ENCODE results near the gene ANXA3.
"Not testable (repeated sequence)": the region's sequence is repeated elsewhere in the genome, so short reads cannot be mapped to it uniquely, and the experiment has no call there.

Gene ANXA3

GRCh38 chr4:78543424-78544125 is 8.0 kb upstream of the ANXA3 start:
- DNase-seq, result no peak

DNA sequence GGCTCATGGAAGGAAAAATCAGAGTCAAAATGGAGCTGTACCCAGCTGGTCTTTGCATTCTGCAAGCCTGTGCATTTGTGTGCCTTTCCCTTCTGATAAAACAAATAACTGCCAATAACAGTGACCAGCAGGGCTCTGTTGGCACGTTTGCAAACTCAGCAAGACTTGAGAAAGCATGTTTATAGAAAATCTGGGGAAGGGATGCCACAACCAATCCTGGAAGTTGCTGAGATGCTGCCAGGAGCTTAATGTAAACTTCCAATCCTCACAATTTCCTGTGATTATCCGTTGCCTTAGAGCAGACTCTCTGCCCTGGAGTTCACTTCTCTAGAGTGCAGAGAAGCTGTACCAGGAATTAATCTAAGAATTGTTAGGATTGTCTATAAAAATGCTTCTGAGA is 6.9 kb upstream of the ANXA3 start:
- DNase-seq, result no peak

DNA sequence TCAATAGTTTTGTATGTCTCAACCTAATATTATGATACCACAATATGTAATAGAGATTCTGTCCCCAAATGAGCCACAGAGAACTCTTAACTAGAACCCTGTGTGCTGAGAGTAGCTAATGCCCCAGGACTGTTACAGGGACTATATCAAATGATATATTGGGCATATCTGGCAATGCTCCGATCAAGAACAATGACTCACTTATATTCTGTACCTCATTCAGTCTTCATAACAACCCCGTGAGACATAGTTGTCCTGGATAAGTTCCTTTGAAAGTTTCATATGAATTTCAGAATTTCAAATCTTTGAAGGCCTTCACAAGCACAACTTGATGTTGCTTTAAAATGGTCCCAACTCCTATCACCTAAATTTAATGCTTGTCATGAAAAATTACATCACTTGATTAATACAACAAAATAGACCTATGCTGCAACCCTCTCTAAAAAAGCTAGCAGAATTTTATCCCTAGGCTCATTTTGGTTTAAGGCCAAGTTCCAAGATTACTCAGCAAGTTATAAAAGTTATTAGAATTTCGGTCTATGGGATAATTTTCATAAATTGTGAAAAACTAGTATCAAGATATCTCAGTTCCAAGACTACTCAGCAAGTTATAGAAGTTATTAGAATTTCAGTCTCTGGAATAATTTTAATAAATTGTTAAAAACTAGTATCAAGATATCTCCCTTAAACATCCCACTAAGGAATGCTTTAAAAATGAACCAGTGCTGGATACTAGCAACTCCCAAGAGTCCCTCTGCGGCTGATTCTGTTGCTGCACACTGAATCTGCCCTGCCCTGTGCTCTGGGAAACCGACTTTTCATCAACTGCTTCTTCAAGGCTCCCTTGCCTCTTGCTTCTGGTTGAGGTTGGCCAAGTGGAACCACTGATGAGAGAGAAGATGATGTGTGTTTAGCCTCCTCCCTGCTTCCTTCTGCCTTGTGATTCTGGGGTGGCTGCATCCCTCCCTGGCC is 6.0 kb upstream of the ANXA3 start:
- DNase-seq, result no peak

GRCh38 chr4:78547899-78548298 is 3.7 kb upstream of the ANXA3 start:
- DNase-seq, result not testable (repeated sequence)

GRCh38 chr4:78548889-78549288 is 2.7 kb upstream of the ANXA3 start:
- DNase-seq, result not testable (repeated sequence)

DNA sequence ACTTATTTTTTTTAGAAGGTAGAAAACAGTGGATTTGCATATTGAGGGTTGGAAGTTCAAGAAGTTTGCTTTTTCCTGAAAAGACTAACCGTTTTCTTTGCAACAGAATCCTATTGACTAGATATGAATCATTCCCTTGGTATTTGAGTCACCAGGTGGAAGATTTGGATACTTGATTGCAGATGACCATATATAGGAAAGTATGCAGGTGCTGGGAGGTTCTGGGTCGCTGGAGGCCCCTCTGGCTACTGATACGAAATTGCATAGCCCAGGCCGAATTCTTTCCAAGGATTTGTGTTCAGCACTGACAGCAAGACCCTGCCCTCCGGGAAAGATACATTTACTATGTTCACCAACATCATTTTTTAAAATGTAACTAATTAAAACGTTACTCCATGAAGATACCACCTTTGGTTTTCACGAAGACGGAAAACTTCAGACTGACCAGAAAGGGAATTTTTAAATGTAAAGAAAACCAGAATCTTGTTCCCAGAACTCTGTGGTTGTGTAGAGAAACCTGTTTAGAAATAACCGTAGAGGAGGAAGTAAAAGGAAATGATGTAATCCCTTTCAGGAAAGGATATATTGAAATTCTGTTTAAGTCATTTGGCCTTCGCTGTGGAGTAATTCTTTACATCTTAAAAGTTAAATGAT is 946 bp downstream of the ANXA3 start:
- DNase-seq, result no peak

- no peak for DNase-seq
Measured at GRCh38 chr4:78553043-78553396, 1.4 kb downstream of the ANXA3 start.

- no peak for DNase-seq
Measured at GRCh38 chr4:78553529-78554060, 2.0 kb downstream of the ANXA3 start.

DNA sequence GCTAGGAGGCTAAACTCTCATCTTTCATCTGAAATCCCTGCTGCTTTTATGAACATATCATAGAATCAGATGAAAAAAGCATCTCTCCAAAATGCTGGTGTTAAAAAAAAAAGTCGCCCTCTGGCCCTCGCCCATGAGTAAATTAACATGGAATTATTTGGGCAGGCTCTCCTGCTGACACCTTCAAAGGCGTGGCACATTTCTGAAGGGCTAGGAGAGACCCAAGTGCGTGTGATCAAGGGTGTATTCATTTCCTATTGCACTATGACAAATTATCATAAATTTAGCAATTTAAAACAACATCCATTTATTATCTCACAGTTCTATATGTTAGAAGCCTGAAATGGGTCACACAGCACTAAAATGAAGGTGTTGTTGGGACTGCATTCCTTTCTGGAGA is 5.1 kb downstream of the ANXA3 start:
- no peak for DNase-seq

GRCh38 chr4:78557841-78558240 is 6.3 kb downstream of the ANXA3 start:
- no peak for DNase-seq

GRCh38 chr4:78558410-78558809 is 6.8 kb downstream of the ANXA3 start:
- DNase-seq, result no peak

DNA sequence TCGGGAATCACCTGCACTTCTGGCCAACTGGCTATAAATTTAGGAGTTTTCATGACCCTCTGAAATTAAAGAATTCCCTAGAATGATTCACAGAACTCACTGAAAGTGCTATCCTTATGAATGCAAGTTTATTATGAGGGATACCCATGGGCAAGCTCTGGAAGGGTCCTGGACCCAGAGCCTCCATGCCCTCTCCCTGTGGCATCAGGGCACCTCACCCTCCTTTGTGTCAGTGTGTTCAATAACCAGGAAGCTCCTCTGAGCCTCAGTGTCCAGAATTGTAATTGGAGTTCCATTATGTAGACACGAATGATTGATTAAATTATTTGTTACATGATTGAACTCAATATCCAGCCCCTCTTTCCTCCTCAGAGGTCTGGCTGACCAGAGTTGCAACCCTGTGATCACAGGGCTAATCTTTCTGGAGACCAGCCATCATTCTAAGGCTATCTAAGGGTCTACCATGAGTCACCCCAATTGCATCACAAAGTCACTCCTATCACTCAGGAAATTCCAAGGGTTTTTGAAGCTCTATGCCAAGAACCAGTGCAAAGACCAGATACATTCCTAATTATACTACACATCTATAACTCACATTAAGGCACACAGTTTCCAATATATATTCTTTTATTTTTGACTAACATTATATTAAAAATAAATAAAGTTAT is 8.9 kb downstream of the ANXA3 start:
- DNase-seq, result no peak

GRCh38 chr4:78561677-78562076 is 10.1 kb downstream of the ANXA3 start:
- DNase-seq, result no peak

GRCh38 chr4:78562687-78563086 is 11.1 kb downstream of the ANXA3 start:
- DNase-seq, result no peak

DNA sequence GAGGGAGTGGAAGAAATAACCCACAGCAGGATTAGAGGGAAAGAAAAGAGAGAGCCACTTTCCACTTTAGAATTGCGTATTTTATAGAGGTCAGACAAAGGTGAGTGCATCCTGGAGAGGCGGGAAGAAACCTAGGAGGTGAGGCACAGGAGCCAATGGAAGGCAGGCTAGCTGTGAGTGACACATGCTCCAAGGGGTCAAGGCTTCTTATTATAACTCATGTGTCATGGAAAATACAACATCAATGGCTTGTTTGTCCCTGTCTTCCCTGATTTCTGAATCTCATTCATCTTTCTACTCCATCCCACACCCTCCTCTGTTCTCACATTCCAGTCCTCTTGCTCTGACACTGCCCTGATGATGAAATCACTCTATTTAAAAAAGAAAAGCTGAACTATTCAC is 14.4 kb downstream of the ANXA3 start:
- DNase-seq, result no peak

- DNase-seq, result no peak
Measured at GRCh38 chr4:78566834-78567499, 15.4 kb downstream of the ANXA3 start.

GRCh38 chr4:78567500-78568060 is 16.0 kb downstream of the ANXA3 start:
- DNase-seq, result no peak

DNA sequence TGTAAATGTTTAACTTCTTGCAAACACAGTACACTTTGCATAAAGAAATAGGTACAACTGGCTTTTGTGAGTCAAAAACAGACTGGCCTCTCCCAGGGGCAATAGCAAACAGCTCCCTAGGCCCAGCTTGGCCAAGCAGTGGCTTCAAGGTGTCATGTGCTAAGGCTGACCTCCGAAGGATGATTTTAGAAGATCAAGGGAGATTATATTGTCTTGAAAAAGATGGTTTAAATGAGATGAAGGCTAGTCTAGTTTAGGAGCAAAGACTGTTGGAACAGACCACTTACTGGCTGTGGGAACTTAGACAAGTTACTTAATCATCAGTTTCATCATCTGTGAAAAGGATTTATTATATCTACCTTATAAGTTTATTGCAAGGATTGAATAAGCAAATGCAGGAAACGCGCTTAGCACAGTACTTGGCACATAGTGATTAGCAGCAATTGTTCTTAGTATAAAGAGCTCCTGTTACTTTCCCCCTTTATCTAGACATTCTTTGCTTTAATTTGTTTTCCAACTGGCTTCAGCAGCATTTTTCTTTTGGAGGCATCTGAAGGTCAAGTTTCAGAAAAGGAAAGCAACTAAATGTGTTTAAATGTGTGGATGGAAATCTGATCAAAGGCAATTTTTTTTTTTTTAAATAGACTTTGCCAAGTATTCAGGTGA is 17.2 kb downstream of the ANXA3 start:
- DNase-seq, result no peak

DNA sequence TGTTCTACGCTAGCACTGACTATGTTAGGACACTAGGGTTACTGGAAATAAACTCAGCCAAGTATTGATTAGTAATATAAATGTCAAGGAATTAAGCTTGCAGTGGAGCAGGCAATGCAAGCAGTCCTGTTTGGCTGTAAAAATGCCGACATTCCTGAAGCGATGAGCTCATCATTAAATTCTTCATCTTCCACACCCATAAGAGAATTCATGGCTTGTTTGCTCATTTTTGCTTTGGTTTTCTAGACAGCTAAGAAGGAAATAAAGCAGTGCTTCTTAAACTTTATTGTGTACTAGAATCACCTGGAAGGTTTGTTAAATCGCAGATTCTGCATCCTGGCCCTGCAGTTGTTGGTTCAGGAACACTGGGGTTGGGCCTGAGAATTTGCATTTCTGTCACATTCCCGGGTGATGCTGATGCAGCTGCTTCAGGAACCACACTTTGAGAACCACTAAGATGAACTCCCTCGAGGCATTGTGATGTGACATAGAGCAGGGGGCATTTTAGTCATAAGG is 17.8 kb downstream of the ANXA3 start:
- no peak for DNase-seq

DNA sequence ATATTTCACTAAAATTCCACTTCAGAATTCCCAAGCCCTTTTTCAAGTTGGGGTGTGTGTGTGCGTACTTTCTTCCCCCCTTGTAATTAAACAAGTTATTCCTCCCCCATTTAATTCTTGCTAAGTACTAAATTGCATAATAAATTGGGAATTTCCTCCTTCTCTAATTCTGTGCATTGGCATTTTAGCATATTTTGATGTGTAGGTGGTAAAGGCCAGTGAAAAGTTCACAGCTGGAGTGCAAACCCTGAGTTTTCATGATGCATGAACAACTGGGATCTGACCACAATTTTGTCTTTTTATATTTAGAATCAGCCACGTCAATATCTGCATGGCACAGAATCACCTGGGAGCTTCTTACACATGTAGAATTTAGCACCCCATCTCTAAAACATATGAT is 18.5 kb downstream of the ANXA3 start:
- DNase-seq, result no peak

DNA sequence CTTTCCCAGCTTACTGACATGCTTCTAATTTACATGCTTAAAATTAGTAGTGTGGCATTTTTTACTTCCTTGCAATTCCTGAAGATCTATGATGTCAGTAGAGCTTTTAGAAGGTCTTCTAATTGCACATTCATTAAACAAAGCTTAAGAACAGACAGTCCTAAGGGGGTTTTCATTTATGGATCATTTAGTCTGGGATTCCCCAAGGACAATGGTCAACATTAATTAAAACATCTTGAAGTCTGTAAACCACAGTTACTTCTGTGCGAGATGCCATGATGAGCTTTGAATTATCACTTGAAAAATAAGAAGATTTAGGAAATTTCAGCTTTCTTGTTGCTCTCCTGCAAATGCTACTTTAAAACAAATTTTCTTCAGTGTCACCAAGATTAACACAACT is 20.2 kb downstream of the ANXA3 start:
- no peak for DNase-seq
